MCF 10A (cell line): ENCODE results near the gene CUEDC1. TPM values are rescaled to one million over a fixed set of nuclear protein-coding genes. Genes with fewer than 3 reads are reported as not detected.

ENCODE experiments used
- BruUV-seq: library from RNA; stranded (reverse); fragments of 400-500 nt; replicated peaks from 2 replicates; lab custom pipeline; 2021; lab: Mats Ljungman, UMichigan
- CTCF ChIA-PET: fragments of 300-600 bp; sonication (Branson Sonifier 250); formaldehyde crosslinking; extraction: SDS; loops from one replicate; lab custom pipeline; 2021; ENCODE audit warnings: antibody characterized with exemption, inconsistent platforms; lab: Yijun Ruan, JAX
- POLR2A ChIA-PET: fragments of 300-600, 350-650 bp; sonication (Branson Sonifier 250); formaldehyde crosslinking; extraction: SDS; loops from one replicate; lab custom pipeline; 2020; ENCODE audit warnings: antibody characterized with exemption, inconsistent platforms; lab: Yijun Ruan, JAX
- DNase-seq: peaks from one replicate; pipeline ENCODE4 v3.0.0-alpha.2; 2018; ENCODE audit not compliant: unreplicated experiment
- H3K27ac Mint-ChIP-seq: one replicate; pipeline ENCODE4 v1.8.0; 2022; ENCODE audit warnings: mild to moderate bottlenecking, low read depth, mixed read lengths; ENCODE audit not compliant: unreplicated experiment
- H3K27me3 Mint-ChIP-seq: one replicate; pipeline ENCODE4 v1.8.0; 2022; ENCODE audit warnings: mixed read lengths; ENCODE audit not compliant: insufficient read depth, unreplicated experiment
- H3K36me3 Mint-ChIP-seq: one replicate; pipeline ENCODE4 v1.8.0; 2022; ENCODE audit warnings: mild to moderate bottlenecking, moderate library complexity, mixed read lengths; ENCODE audit not compliant: insufficient read depth, unreplicated experiment
- H3K4me1 Mint-ChIP-seq: one replicate; pipeline ENCODE4 v1.8.0; 2022; ENCODE audit warnings: mixed read lengths; ENCODE audit not compliant: insufficient read depth, unreplicated experiment
- H3K4me3 Mint-ChIP-seq: one replicate; pipeline ENCODE4 v1.8.0; 2022; ENCODE audit warnings: mild to moderate bottlenecking, moderate library complexity, mixed read lengths; ENCODE audit not compliant: unreplicated experiment
- H3K9me3 Mint-ChIP-seq: one replicate; pipeline ENCODE4 v1.8.0; 2022; ENCODE audit warnings: mixed read lengths; ENCODE audit not compliant: unreplicated experiment
- intact Hi-C: fragments of 100-400 bp; cut with micrococcal nuclease; formaldehyde crosslinking; loops from 2 replicates; pipeline ENCODE4 v1.14.1; 2022
- total RNA-seq: library from RNA; stranded (reverse); gene quantifications from 2 replicates; pipeline ENCODE4 v1.2.3, GENCODE V29; 2022
- TF ChIP-seq, protein P1 (sequence below): fragments of 200-600 bp; IDR thresholded peaks from one replicate; pipeline ENCODE4 v1.8.0; 2022; ENCODE audit warnings: antibody characterized with exemption, mild to moderate bottlenecking; ENCODE audit not compliant: unreplicated experiment

Gene CUEDC1
- total RNA-seq, 1 experiment from 2014 or later, result 15.6 TPM

DNA sequence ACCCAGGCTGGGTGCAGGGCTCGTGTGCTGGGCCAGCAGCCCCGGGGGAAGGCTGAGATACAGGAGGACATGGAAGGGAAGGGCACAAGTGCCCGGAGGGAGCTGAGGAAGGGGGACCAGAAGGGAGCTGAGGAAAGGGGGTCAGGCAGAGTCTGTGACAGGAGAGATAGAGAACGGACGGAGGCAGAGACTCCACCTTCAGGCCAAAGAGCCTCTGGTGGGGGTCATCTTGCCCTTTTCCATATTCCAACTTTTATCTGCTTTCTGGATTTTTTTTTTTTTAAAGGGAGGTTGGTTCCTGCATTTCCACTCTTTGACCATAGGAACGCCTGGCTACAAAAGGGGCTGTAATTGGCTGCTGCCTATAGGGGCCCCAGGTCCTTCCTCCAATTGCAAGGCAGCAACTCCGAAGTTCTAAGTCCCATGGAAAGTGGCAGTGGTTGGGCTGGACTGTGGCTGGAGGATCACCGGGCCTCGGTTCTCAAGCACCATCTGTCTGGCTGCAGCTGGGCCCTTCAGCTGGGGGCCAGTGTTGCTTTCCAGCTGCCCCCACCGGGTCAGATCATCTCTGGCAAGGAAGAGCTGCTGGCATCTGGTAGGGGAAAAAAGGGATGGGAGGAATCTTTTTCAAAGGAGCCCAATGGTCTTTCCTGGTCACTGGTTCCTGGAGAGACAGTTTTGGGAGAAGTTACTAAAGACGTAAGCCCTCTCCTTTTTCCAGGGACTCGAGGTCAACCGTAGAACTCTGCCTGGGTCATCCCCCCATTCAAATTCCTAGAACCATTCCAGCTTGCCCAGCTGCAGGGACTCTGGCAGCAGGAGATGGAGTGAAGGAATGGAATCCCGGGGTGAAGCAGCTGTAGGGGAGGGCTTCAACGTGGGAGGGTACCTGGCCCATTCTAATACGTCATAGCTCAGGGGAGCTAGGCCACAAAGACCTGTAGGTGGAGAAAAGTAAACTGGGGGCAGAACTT is 92.2 kb downstream of the CUEDC1 start:
- ChIA-PET CTCF (interaction anchor here (0.5 to 15.7 kb wide), 6 partner anchors 9 to 137 kb away, joined by 3 to 418 read pairs (median 4); partner anchors contain the start of gene VEZF1), POLR2A (interaction anchor here (0.6 to 3.4 kb wide), 6 partner anchors 9 to 144 kb away, joined by 3 to 19 read pairs (median 4); partner anchors contain the start of genes MRPS23 and SRSF1)
- no peaks in the 10 kb centered on the region for H3K27me3 Mint-ChIP-seq
- DNase-seq, result no peak
- H3K27ac Mint-ChIP-seq, result no peak overlapping the region
- intact Hi-C loops, result no loop called here
- H3K4me3 Mint-ChIP-seq, result no peak overlapping the region
- H3K36me3 Mint-ChIP-seq, result peaks cover 3% of the 10 kb centered on the region
- TF ChIP-seq, protein P1, sequence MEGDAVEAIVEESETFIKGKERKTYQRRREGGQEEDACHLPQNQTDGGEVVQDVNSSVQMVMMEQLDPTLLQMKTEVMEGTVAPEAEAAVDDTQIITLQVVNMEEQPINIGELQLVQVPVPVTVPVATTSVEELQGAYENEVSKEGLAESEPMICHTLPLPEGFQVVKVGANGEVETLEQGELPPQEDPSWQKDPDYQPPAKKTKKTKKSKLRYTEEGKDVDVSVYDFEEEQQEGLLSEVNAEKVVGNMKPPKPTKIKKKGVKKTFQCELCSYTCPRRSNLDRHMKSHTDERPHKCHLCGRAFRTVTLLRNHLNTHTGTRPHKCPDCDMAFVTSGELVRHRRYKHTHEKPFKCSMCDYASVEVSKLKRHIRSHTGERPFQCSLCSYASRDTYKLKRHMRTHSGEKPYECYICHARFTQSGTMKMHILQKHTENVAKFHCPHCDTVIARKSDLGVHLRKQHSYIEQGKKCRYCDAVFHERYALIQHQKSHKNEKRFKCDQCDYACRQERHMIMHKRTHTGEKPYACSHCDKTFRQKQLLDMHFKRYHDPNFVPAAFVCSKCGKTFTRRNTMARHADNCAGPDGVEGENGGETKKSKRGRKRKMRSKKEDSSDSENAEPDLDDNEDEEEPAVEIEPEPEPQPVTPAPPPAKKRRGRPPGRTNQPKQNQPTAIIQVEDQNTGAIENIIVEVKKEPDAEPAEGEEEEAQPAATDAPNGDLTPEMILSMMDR, result no peak
- peaks cover 20% of the 10 kb centered on the region for H3K4me1 Mint-ChIP-seq
- no TSS peak for BruUV-seq
- H3K9me3 Mint-ChIP-seq, result no peaks in the 10 kb centered on the region

- Mint-ChIP-seq H3K27ac (no peak overlapping the region), H3K36me3 (no peaks in the 10 kb centered on the region), H3K4me3 (no peak overlapping the region), H3K9me3 (no peaks in the 10 kb centered on the region), H3K27me3 (no peaks in the 10 kb centered on the region), H3K4me1 (peaks cover 14% of the 10 kb centered on the region)
- POLR2A ChIA-PET, result interaction anchor here (0.6 to 3.4 kb wide), 5 partner anchors 8 to 145 kb away, joined by 3 to 19 read pairs (median 4); partner anchors contain the start of genes MRPS23 and SRSF1
- intact Hi-C loops, result no loop called here
- no peak for DNase-seq
- BruUV-seq, result no TSS peak
- CTCF ChIA-PET, result interaction anchor here (0.5 to 15.7 kb wide), 4 partner anchors 8 to 134 kb away, joined by 3 to 418 read pairs (median 4); partner anchors contain the start of gene VEZF1
- TF ChIP-seq, protein P1, result no peak
Observed at GRCh38 chr17:57861790-57862693, 93.2 kb downstream of the CUEDC1 start.

- Mint-ChIP-seq H3K4me1 (peaks cover 14% of the 10 kb centered on the region), H3K27ac (no peak overlapping the region), H3K4me3 (no peak overlapping the region), H3K36me3 (no peaks in the 10 kb centered on the region), H3K27me3 (no peaks in the 10 kb centered on the region), H3K9me3 (no peaks in the 10 kb centered on the region)
- BruUV-seq, result no TSS peak
- intact Hi-C loops, result no loop called here
- ChIA-PET CTCF (interaction anchor here (1.2 to 15.7 kb wide), 5 partner anchors 8 to 134 kb away, joined by 3 to 418 read pairs (median 73); partner anchors contain the start of gene VEZF1), POLR2A (interaction anchor here (1.0 to 5.2 kb wide), 10 partner anchors 9 to 139 kb away, joined by 3 to 40 read pairs (median 8); partner anchors contain the start of gene MRPS23)
- DNase-seq, result no peak
- TF ChIP-seq, protein P1, result no peak
Observed at GRCh38 chr17:57861000-57861789, 94.0 kb downstream of the CUEDC1 start.
